Activated T-cell treated with anti-CD3 and anti-CD28 coated beads, Interleukin-2, amount 50 U/mL, for 24 hours (primary cell): Measurements from ENCODE around the gene INO80C.

Source experiments
- DNase-seq: peaks from one replicate; pipeline ENCODE4 v3.0.0-alpha.2; 2020
- H3K27ac Mint-ChIP-seq: 2 replicates; pipeline ENCODE4 v1.8.0; 2020; ENCODE audit warnings: mild to moderate bottlenecking, mixed read lengths
- H3K27me3 Mint-ChIP-seq: 2 replicates; pipeline ENCODE4 v1.8.0; 2020; ENCODE audit warnings: mixed read lengths
- H3K36me3 Mint-ChIP-seq: 2 replicates; pipeline ENCODE4 v1.8.0; 2020; ENCODE audit warnings: low read depth, mixed read lengths
- H3K4me1 Mint-ChIP-seq: 2 replicates; pipeline ENCODE4 v1.8.0; 2020; ENCODE audit warnings: low read depth, mixed read lengths
- H3K4me3 Mint-ChIP-seq: 2 replicates; pipeline ENCODE4 v1.8.0; 2020; ENCODE audit warnings: mild to moderate bottlenecking, moderate library complexity, mixed read lengths
- H3K9me3 Mint-ChIP-seq: 2 replicates; pipeline ENCODE4 v1.8.0; 2020; ENCODE audit warnings: mixed read lengths

The INO80C gene

DNA sequence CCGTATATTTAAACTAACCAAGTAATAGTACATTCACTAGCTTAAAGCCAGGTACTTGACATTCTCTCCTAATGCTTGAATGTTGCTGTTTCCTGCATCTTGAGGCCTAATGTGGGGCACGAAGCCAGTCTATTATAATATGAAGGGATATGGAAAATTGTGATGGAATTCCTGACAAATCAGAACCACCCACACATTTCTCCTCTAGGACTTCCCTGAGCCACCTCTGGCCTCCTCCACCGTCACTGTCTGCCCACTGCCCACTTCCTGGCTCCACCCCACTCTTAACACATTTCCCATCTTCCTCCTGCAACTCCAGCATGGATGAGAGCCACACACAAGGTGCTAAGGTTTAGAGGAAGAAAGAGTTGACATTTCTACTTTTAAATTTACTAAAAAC lies 19.0 kb upstream of the INO80C start:
- peaks cover 3% of the 10 kb centered on the region for H3K4me1 Mint-ChIP-seq
- no peak overlapping the region for H3K4me3 Mint-ChIP-seq
- no peak for DNase-seq
- H3K27ac Mint-ChIP-seq = no peak overlapping the region
- H3K27me3 Mint-ChIP-seq = no peaks in the 10 kb centered on the region
- H3K36me3 Mint-ChIP-seq = no peaks in the 10 kb centered on the region
- no peaks in the 10 kb centered on the region for H3K9me3 Mint-ChIP-seq

DNA sequence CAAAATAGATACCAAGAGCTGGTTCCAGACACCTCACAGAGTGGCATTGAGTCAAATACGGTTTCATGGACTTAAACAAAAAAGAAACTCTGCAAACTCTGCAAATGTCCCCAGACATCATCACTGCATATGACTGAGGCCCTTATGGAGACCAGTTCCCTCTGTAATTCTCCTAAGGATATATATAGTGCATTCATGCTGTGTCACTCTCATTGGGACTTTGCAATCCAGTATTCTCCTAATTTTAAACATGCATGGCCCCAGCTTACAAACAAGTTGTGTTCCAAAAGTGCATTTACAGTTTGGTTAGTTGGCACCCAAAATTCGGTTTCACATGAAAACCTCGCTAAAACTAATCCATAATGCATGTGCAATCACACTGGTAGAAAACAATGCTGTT lies 18.6 kb upstream of the INO80C start:
- Mint-ChIP-seq H3K4me3 (no peak overlapping the region), H3K9me3 (no peaks in the 10 kb centered on the region), H3K4me1 (peaks cover 3% of the 10 kb centered on the region), H3K27me3 (no peaks in the 10 kb centered on the region), H3K36me3 (no peaks in the 10 kb centered on the region), H3K27ac (no peak overlapping the region)
- DNase-seq = no peak

- Mint-ChIP-seq H3K27ac (no peak overlapping the region), H3K4me1 (peaks cover 3% of the 10 kb centered on the region), H3K27me3 (no peaks in the 10 kb centered on the region), H3K4me3 (no peak overlapping the region), H3K36me3 (no peaks in the 10 kb centered on the region), H3K9me3 (no peaks in the 10 kb centered on the region)
- no peak for DNase-seq
Observed at GRCh38 chr18:35515460-35516130, 17.8 kb upstream of the INO80C start.

DNA sequence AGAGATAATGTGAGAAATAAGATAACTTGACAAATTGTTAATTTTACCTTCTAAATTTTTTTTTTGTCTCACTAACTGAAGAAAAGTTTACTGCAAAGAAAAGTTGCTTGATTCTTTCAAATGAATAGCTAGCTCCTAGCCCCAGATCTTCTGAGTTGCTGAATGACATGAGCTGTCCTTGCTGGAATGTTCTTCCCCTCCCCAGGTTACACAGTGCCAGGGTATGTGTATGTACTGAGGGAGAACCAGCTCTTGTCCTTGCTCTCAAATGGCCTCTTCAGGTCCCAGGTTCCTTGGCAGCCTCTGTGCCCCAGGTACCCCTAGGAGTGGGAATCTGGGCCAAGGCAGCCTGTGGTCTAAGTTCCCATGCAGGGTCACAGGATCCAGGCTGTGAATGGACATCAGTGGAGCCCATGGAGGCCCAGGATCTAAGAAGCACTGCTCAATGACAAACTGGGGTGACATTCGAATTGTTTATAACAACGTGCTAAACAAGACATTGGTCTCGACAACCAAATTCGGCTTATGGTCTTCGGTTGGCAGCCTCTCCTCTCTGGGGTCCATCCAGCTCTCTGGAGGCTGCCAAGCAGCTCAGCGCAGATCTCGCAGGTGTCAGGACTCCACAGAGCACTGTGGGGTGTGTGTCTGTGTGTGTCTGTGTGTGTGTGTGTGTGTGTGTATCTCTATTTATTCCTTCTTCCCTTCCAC lies 17.1 kb upstream of the INO80C start:
- H3K4me1 Mint-ChIP-seq = peaks cover 3% of the 10 kb centered on the region
- H3K9me3 Mint-ChIP-seq = no peaks in the 10 kb centered on the region
- H3K27ac Mint-ChIP-seq = no peak overlapping the region
- no peak for DNase-seq
- H3K27me3 Mint-ChIP-seq = no peaks in the 10 kb centered on the region
- no peaks in the 10 kb centered on the region for H3K36me3 Mint-ChIP-seq
- no peak overlapping the region for H3K4me3 Mint-ChIP-seq

- Mint-ChIP-seq H3K4me3 (no peak overlapping the region), H3K27ac (no peak overlapping the region), H3K4me1 (peaks cover 3% of the 10 kb centered on the region), H3K27me3 (no peaks in the 10 kb centered on the region), H3K9me3 (no peaks in the 10 kb centered on the region), H3K36me3 (no peaks in the 10 kb centered on the region)
- no peak for DNase-seq
Observed at GRCh38 chr18:35514283-35514682, 16.5 kb upstream of the INO80C start.

DNA sequence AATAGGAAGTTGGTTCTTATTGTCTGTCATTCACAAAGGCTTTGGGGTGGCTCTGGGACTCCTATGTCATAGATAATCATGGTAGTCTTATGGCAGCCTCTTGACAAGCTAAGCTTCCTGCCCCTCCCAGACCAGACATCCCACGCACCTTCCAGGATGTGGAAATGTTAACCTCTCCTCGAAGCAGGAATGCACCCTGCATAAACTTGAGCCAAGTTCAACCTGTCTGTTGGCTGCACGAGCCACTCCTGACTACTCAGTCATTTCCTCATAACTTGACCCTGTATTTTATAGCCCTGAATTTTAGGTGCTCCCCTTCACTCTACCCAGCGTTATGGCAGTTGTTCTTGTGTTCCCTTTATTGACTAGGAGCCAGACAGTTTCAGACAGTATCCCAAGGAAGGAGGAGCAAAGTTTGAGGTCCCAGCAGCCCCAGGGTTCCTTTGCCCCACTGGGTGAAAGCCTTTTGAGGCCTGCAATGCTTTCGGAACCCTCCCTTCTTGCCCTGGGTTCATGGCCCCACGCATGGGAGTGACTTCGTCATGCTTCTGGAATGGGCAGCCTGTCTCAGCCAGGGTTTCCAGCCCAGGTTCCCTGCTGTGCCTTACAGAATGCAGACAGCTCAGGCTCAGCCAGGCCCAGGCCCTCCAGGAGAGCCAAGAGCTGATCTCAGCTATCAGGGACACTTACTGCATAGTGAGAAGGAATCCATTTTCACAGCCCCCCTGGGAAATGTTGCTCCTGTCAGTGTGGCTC lies 15.6 kb upstream of the INO80C start:
- DNase-seq = no peak
- Mint-ChIP-seq H3K27me3 (no peaks in the 10 kb centered on the region), H3K4me3 (no peak overlapping the region), H3K4me1 (peaks cover 3% of the 10 kb centered on the region), H3K9me3 (no peaks in the 10 kb centered on the region), H3K27ac (no peak overlapping the region), H3K36me3 (no peaks in the 10 kb centered on the region)

DNA sequence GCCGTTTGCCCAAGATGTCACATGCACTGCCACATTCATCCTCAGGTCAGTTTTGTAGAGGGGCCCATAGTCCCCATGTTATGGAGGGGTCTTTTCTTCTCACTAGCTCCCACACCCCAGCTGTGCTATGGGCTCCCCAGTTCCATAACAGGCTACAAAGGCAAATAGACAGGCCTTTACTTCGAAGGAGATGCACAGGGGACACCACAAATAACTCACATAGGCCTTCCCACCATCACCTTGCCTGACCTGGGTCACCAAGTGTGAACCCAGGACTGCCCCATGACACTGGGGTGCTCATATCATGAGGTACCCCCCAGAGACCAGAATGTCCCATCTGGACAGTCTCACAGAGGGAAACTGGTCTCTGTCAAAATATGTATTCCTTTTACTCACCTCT lies 15.0 kb upstream of the INO80C start:
- Mint-ChIP-seq H3K9me3 (no peaks in the 10 kb centered on the region), H3K4me1 (peaks cover 3% of the 10 kb centered on the region), H3K4me3 (no peak overlapping the region), H3K27ac (no peak overlapping the region), H3K36me3 (no peaks in the 10 kb centered on the region), H3K27me3 (no peaks in the 10 kb centered on the region)
- DNase-seq = no peak

DNA sequence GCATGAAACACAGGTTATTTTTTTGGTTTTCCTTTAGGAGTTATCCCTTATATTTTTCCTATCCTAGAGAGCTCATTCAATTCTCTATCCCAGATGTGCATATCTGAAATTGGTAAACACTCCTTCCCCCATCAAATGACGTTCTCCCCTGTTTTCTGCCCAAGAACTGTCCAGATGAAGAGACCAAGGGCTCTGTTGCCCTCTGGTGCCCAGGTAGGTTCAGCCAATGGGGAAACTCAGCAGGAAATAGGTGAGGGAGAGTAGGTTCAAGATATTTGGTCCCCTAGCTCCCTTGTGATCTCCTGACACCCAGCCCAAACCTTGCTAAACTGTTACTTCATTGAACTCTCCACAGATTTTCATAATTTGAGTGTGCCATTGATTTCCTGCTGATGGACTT lies 14.1 kb upstream of the INO80C start:
- Mint-ChIP-seq H3K4me3 (no peak overlapping the region), H3K4me1 (peaks cover 3% of the 10 kb centered on the region), H3K27ac (no peak overlapping the region), H3K36me3 (no peaks in the 10 kb centered on the region), H3K9me3 (no peaks in the 10 kb centered on the region), H3K27me3 (no peaks in the 10 kb centered on the region)
- no peak for DNase-seq

DNA sequence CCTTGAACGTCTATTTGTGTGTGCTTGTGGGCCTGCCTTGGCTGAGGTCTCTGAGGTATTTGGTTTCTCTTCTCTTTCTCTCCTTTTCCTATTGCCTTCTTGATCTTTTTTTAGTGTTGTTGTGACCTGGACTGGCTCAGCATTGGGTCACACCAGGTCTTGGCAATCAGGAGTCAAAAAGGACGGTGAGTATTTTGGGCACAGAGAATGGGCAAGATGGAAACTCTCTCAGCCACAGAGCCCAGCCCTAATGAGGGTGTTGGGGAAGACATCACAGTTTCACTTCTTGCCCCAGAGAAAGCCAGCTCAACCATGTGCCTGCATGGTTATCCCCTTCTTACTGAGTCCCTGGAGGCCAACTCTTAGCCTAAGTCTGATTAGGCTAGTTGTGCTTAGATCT lies 13.7 kb upstream of the INO80C start:
- no peak for DNase-seq
- H3K27ac Mint-ChIP-seq = no peak overlapping the region

GRCh38 chr18:35510076-35510651 lies 12.4 kb upstream of the INO80C start:
- Mint-ChIP-seq H3K4me3 (no peak overlapping the region), H3K36me3 (no peaks in the 10 kb centered on the region), H3K9me3 (no peaks in the 10 kb centered on the region), H3K27me3 (no peaks in the 10 kb centered on the region), H3K27ac (no peak overlapping the region), H3K4me1 (no peaks in the 10 kb centered on the region)
- DNase-seq = no peak

More for the DNA sequence above, 13.7 kb upstream of the INO80C start:
- H3K27me3 Mint-ChIP-seq = no peaks in the 10 kb centered on the region
- H3K9me3 Mint-ChIP-seq = no peaks in the 10 kb centered on the region
- peaks cover 3% of the 10 kb centered on the region for H3K4me1 Mint-ChIP-seq
- H3K4me3 Mint-ChIP-seq = no peak overlapping the region
- no peaks in the 10 kb centered on the region for H3K36me3 Mint-ChIP-seq

- no peak for DNase-seq
- no peaks in the 10 kb centered on the region for H3K4me1 Mint-ChIP-seq
- H3K27me3 Mint-ChIP-seq = no peaks in the 10 kb centered on the region
- no peaks in the 10 kb centered on the region for H3K36me3 Mint-ChIP-seq
- H3K4me3 Mint-ChIP-seq = no peak overlapping the region
- H3K27ac Mint-ChIP-seq = no peak overlapping the region
- no peaks in the 10 kb centered on the region for H3K9me3 Mint-ChIP-seq
Observed at GRCh38 chr18:35508746-35509338, 11.1 kb upstream of the INO80C start.

DNA sequence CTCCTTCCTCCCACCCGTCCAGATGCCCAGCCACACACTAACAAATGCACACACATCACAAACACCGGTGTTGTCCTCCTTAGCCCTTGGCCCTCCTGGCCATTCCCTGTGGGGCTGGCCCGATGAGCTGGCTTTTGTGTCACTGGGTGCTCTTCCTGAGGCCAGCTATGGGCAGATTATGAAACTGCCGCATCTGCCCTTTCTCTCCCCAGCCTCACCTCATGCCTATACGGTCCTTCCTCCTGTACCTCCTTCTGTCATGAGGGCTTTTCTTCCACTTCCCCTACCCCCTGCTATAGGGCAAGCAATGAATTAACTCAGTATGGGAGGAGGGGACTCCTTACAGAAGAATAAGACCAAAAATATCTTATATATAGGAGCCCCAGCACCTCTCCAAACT lies 10.3 kb upstream of the INO80C start:
- Mint-ChIP-seq H3K9me3 (no peaks in the 10 kb centered on the region), H3K27ac (no peak overlapping the region)

GRCh38 chr18:35507623-35508022 lies 9.9 kb upstream of the INO80C start:
- H3K9me3 Mint-ChIP-seq = no peaks in the 10 kb centered on the region
- H3K4me3 Mint-ChIP-seq = no peak overlapping the region
- H3K36me3 Mint-ChIP-seq = no peaks in the 10 kb centered on the region
- no peak overlapping the region for H3K27ac Mint-ChIP-seq
- DNase-seq = no peak
- no peaks in the 10 kb centered on the region for H3K4me1 Mint-ChIP-seq
- no peaks in the 10 kb centered on the region for H3K27me3 Mint-ChIP-seq

More for the DNA sequence above, 10.3 kb upstream of the INO80C start:
- H3K4me3 Mint-ChIP-seq = no peak overlapping the region
- H3K27me3 Mint-ChIP-seq = no peaks in the 10 kb centered on the region
- no peak for DNase-seq
- H3K36me3 Mint-ChIP-seq = no peaks in the 10 kb centered on the region
- no peaks in the 10 kb centered on the region for H3K4me1 Mint-ChIP-seq

- Mint-ChIP-seq H3K9me3 (no peaks in the 10 kb centered on the region), H3K27ac (no peak overlapping the region), H3K4me1 (no peaks in the 10 kb centered on the region), H3K36me3 (no peaks in the 10 kb centered on the region), H3K27me3 (no peaks in the 10 kb centered on the region), H3K4me3 (no peak overlapping the region)
- DNase-seq = no peak
Observed at GRCh38 chr18:35507192-35507591, 9.4 kb upstream of the INO80C start.
